HEK293 (cell line): ENCODE measurements around the gene NCDN.
A peak's percentile ranks its signal among the peaks of the same experiment; 100 is the strongest.

ENCODE experiments used
- CTCF ChIA-PET: fragments of 350-600 bp; formaldehyde crosslinking; extraction: SDS; loops from one replicate; lab custom pipeline; 2021; ENCODE audit warnings: antibody characterized with exemption; lab: Yijun Ruan, JAX
- POLR2A ChIA-PET: fragments of 300-600 bp; formaldehyde crosslinking; extraction: SDS; loops from one replicate; lab custom pipeline; 2020; ENCODE audit warnings: antibody characterized with exemption, inconsistent platforms; lab: Yijun Ruan, JAX
- H3K27ac ChIP-seq: fragments of 200-500 bp; sonication (Bioruptor generic); 2 replicates; pipeline ENCODE4 v1.5.1; 2014; ENCODE audit warnings: low read depth, low read length, control low read depth, inconsistent platforms; ENCODE audit errors: extremely low read depth
- H3K36me3 ChIP-seq, 2 experiments: fragments of 200-500 bp in 1 of 2; sonication (Bioruptor generic) in 1 of 2; 1 replicate in 1 of 2; 2 replicates in 1 of 2; pipeline ENCODE4 v1.5.1; 2014 to 2017; ENCODE audit warnings: inconsistent platforms in 2 of 2, low read length in 2 of 2; ENCODE audit not compliant: control insufficient read depth in 2 of 2, insufficient read depth in 1 of 2
- H3K4me1 ChIP-seq: fragments of 200-500 bp; sonication (Bioruptor generic); 2 replicates; pipeline ENCODE4 v1.5.1; 2014; ENCODE audit warnings: mild to moderate bottlenecking, low read length, inconsistent platforms; ENCODE audit not compliant: control insufficient read depth, insufficient read depth
- H3K4me3 ChIP-seq: 2 replicates; pipeline ENCODE4 v1.5.1; 2011; ENCODE audit warnings: low read depth, mild to moderate bottlenecking, control low read depth, low read length, moderate library complexity
- H3K9me3 ChIP-seq: fragments of 200-500 bp; sonication (Bioruptor generic); 2 replicates; pipeline ENCODE4 v1.5.1; 2014; ENCODE audit warnings: low read depth, low read length, inconsistent platforms; ENCODE audit not compliant: control insufficient read depth, insufficient read depth
- BCL11B ChIP-seq: fragments of 450-650 bp; formaldehyde crosslinking; IDR thresholded peaks from 2 replicates; pipeline ENCODE4 v1.5.1; 2016; ENCODE audit warnings: low read depth, missing biosample characterization, missing genetic modification characterization
- FEZF1 ChIP-seq: fragments of 450-650 bp; formaldehyde crosslinking; IDR thresholded peaks from 2 replicates; pipeline ENCODE4 v1.5.1; 2016; ENCODE audit warnings: missing biosample characterization, missing genetic modification characterization
- HIC1 ChIP-seq: fragments of 450-650 bp; formaldehyde crosslinking; IDR thresholded peaks from 2 replicates; pipeline ENCODE4 v1.5.1; 2016; ENCODE audit warnings: missing biosample characterization, missing genetic modification characterization
- PRDM4 ChIP-seq: fragments of 450-650 bp; formaldehyde crosslinking; IDR thresholded peaks from 2 replicates; pipeline ENCODE4 v1.5.1; 2017; ENCODE audit warnings: missing biosample characterization, missing genetic modification characterization
- SALL2 ChIP-seq: fragments of 450-650 bp; formaldehyde crosslinking; IDR thresholded peaks from 2 replicates; pipeline ENCODE4 v1.5.0; 2017; ENCODE audit warnings: missing biosample characterization, mild to moderate bottlenecking, missing genetic modification characterization, borderline replicate concordance
- SP2 ChIP-seq: fragments of 450-650 bp; formaldehyde crosslinking; IDR thresholded peaks from 2 replicates; pipeline ENCODE4 v1.5.1; 2016; ENCODE audit warnings: missing biosample characterization, missing genetic modification characterization
- SP7 ChIP-seq: fragments of 450-650 bp; formaldehyde crosslinking; IDR thresholded peaks from 2 replicates; pipeline ENCODE4 v1.5.1; 2016; ENCODE audit warnings: missing biosample characterization, missing genetic modification characterization
- ZNF121 ChIP-seq: fragments of 450-650 bp; formaldehyde crosslinking; IDR thresholded peaks from 2 replicates; pipeline ENCODE4 v1.5.1; 2016; ENCODE audit warnings: missing biosample characterization, missing genetic modification characterization
- ZNF146 ChIP-seq: fragments of 450-650 bp; formaldehyde crosslinking; IDR thresholded peaks from 2 replicates; pipeline ENCODE4 v1.5.1; 2016; ENCODE audit warnings: missing biosample characterization, missing genetic modification characterization
- ZNF24 ChIP-seq: fragments of 450-650 bp; formaldehyde crosslinking; IDR thresholded peaks from 2 replicates; pipeline ENCODE4 v1.5.1; 2016; ENCODE audit warnings: missing biosample characterization, missing genetic modification characterization
- ZNF280D ChIP-seq: fragments of 450-650 bp; formaldehyde crosslinking; IDR thresholded peaks from 2 replicates; pipeline ENCODE4 v1.5.1; 2016; ENCODE audit warnings: missing biosample characterization, missing genetic modification characterization
- ZNF366 ChIP-seq: fragments of 450-650 bp; formaldehyde crosslinking; conservative IDR thresholded peaks from 2 replicates; pipeline ENCODE4 v1.5.1; 2016; ENCODE audit warnings: missing biosample characterization, missing genetic modification characterization
- ZNF48 ChIP-seq: fragments of 450-650 bp; formaldehyde crosslinking; IDR thresholded peaks from 2 replicates; pipeline ENCODE4 v1.5.1; 2016; ENCODE audit warnings: missing biosample characterization, missing genetic modification characterization
- ZNF560 ChIP-seq: fragments of 450-650 bp; formaldehyde crosslinking; IDR thresholded peaks from 2 replicates; pipeline ENCODE4 v1.5.1; 2017; ENCODE audit warnings: missing biosample characterization, missing genetic modification characterization, borderline replicate concordance
- ZNF561 ChIP-seq: fragments of 450-650 bp; IDR thresholded peaks from 2 replicates; pipeline ENCODE4 v1.5.1; 2018; ENCODE audit warnings: missing biosample characterization, missing genetic modification characterization, borderline replicate concordance
- ZNF585B ChIP-seq: fragments of 450-650 bp; formaldehyde crosslinking; IDR thresholded peaks from 2 replicates; pipeline ENCODE4 v1.5.1; 2016; ENCODE audit warnings: missing biosample characterization, missing genetic modification characterization

NCDN gene

GRCh38 chr1:35555601-35556477 is 1.8 kb upstream of the NCDN start (continued):
- TF ChIP-seq PRDM4 (tag by site-specific recombination) (peak; percentile 40; the same call in 1 of the 2 replicates), ZNF121 (tag by site-specific recombination) (no peak), ZNF48 (no peak), ZNF146 (tag by site-specific recombination) (no peak), HIC1 (tag by site-specific recombination) (no peak), SP7 (tag by site-specific recombination) (peak; percentile 96), SP2 (tag by site-specific recombination) (no peak), FEZF1 (tag by site-specific recombination) (peak; percentile 40; the same call in 1 of the 2 replicates), ZNF560 (tag by site-specific recombination) (no peak), ZNF561 (tag by site-specific recombination) (no peak), ZNF24 (tag by site-specific recombination) (no peak)

- Histone ChIP-seq H3K9me3 (no peaks in the 10 kb centered on the region), H3K4me1 (peaks cover 27% of the 10 kb centered on the region), H3K27ac (peak overlapping the region; percentile 96), H3K36me3 (peaks cover 17 to 52% of the 10 kb centered on the region in 2 experiments; a peak in 2 of 3 replicates), H3K4me3 (peak overlapping the region; percentile 95)
- 0 out of 2 replicates have a peak, but pooled peaks have one; percentile 76 for TF ChIP-seq BCL11B
- TF ChIP-seq ZNF585B (tag by site-specific recombination) = 0 out of 2 replicates have a peak, but pooled peaks have one; percentile 3
- peak; percentile 41; the same call in 1 of the 2 replicates for TF ChIP-seq ZNF366 (tag by site-specific recombination)
- no peak for TF ChIP-seq SALL2
- TF ChIP-seq ZNF280D (tag by site-specific recombination) = no peak
- POLR2A ChIA-PET = interaction anchor here (0.6 to 2.0 kb wide), 7 partner anchors 11 to 213 kb away, joined by 3 to 22 read pairs (median 4); partner anchors contain the start of genes CLSPN and TFAP2E
- CTCF ChIA-PET = interaction anchor here (0.6 to 2.6 kb wide), 4 partner anchors 8 to 170 kb away, joined by 3 to 10 read pairs (median 9); no protein-coding TSS in a partner anchor
Observed at GRCh38 chr1:35556484-35557117, 998 bp upstream of the NCDN start.
